MM.1S (cell line): ENCODE measurements around the gene LRP10.

Experiments
- DNase-seq: peaks from one replicate; pipeline ENCODE4 v3.0.0-alpha.2; 2015
- H2AFZ ChIP-seq: fragments of 300-600 bp; sonication (generic); 2 replicates; pipeline ENCODE4 v1.6.0; 2016; ENCODE audit warnings: antibody characterized with exemption, low read length
- H3F3A ChIP-seq: fragments of 300-600 bp; sonication (generic); 2 replicates; pipeline ENCODE4 v1.6.1; 2016; ENCODE audit warnings: mild to moderate bottlenecking, antibody characterized with exemption, low read length, moderate library complexity, mixed read lengths; ENCODE audit not compliant: insufficient read depth
- H3K27ac ChIP-seq: fragments of 300-600 bp; sonication (generic); 2 replicates; pipeline ENCODE4 v1.5.1; 2016; ENCODE audit warnings: mild to moderate bottlenecking, low read length
- H3K27me3 ChIP-seq: fragments of 300-600 bp; sonication (generic); replicated peaks from 2 replicates; pipeline ENCODE4 v1.6.0; 2016; ENCODE audit warnings: low read length; ENCODE audit not compliant: insufficient read depth
- H3K36me3 ChIP-seq: fragments of 300-600 bp; sonication (generic); replicated peaks from 2 replicates; pipeline ENCODE4 v1.6.1; 2016; ENCODE audit warnings: mild to moderate bottlenecking, low read length, mixed read lengths; ENCODE audit not compliant: insufficient read depth
- H3K4me1 ChIP-seq: fragments of 300-600 bp; sonication (generic); 2 replicates; pipeline ENCODE4 v1.6.1; 2016; ENCODE audit warnings: low read length, mixed read lengths
- H3K4me2 ChIP-seq: fragments of 300-600 bp; sonication (generic); 2 replicates; pipeline ENCODE4 v1.6.0; 2016; ENCODE audit warnings: low read depth, low read length
- H3K4me3 ChIP-seq: fragments of 300-600 bp; sonication (generic); 2 replicates; pipeline ENCODE4 v1.5.1; 2016; ENCODE audit warnings: low read length, mixed read lengths
- H3K79me2 ChIP-seq: fragments of 300-600 bp; sonication (generic); 2 replicates; pipeline ENCODE4 v1.6.1; 2016; ENCODE audit warnings: mixed run types, low read length, mixed read lengths
- H3K9ac ChIP-seq: fragments of 300-600 bp; sonication (generic); 2 replicates; pipeline ENCODE4 v1.6.1; 2016; ENCODE audit warnings: low read length, mixed read lengths
- H3K9me2 ChIP-seq: fragments of 300-600 bp; sonication (generic); replicated peaks from 2 replicates; pipeline ENCODE4 v1.6.1; 2016; ENCODE audit warnings: mild to moderate bottlenecking, low read length, mixed read lengths; ENCODE audit not compliant: insufficient read depth
- H3K9me3 ChIP-seq: fragments of 300-600 bp; sonication (generic); replicated peaks from 2 replicates; pipeline ENCODE4 v1.6.1; 2016; ENCODE audit warnings: mild to moderate bottlenecking, low read length, mixed read lengths; ENCODE audit not compliant: insufficient read depth
- H4K20me1 ChIP-seq: fragments of 300-600 bp; sonication (generic); 2 replicates; pipeline ENCODE4 v1.6.1; 2016; ENCODE audit warnings: mild to moderate bottlenecking, low read length, moderate library complexity, mixed read lengths; ENCODE audit not compliant: insufficient read depth
- CTCF ChIP-seq: fragments of 300-600 bp; sonication (generic); IDR thresholded peaks from 2 replicates; pipeline ENCODE4 v1.5.1; 2016; ENCODE audit warnings: antibody characterized with exemption, low read length, mixed read lengths
- EZH2 ChIP-seq: fragments of 300-600 bp; sonication (generic); optimal IDR thresholded peaks from 2 replicates; pipeline ENCODE3; 2017; ENCODE audit warnings: low read depth, mild to moderate bottlenecking, antibody characterized with exemption, low read length, mixed read lengths
- EZH2phosphoT487 ChIP-seq: fragments of 300-600 bp; sonication (generic); IDR thresholded peaks from 2 replicates; pipeline ENCODE4 v1.6.1; 2018; ENCODE audit warnings: antibody characterized with exemption, low read length

The LRP10 gene

GRCh38 chr14:22895402-22895801 is 23.9 kb downstream of the LRP10 start:
- H3K79me2 ChIP-seq: no peaks in the 10 kb centered on the region
- no peak for TF ChIP-seq EZH2phosphoT487
- no peak for TF ChIP-seq CTCF
- TF ChIP-seq EZH2: no peak

GRCh38 chr14:22896356-22896755 is 24.8 kb downstream of the LRP10 start:
- Histone ChIP-seq H3K79me2 (no peaks in the 10 kb centered on the region), H4K20me1 (no peaks in the 10 kb centered on the region), H3K4me2 (no peak overlapping the region), H2AFZ (no peak overlapping the region), H3K27ac (no peak overlapping the region), H3K36me3 (no peaks in the 10 kb centered on the region), H3K9ac (no peak overlapping the region), H3F3A (no peaks in the 10 kb centered on the region), H3K4me1 (no peaks in the 10 kb centered on the region), H3K27me3 (no peaks in the 10 kb centered on the region), H3K9me2 (no peaks in the 10 kb centered on the region), H3K9me3 (no peaks in the 10 kb centered on the region), H3K4me3 (no peak overlapping the region)
- no peak for TF ChIP-seq CTCF
- no peak for TF ChIP-seq EZH2
- TF ChIP-seq EZH2phosphoT487: no peak
- no peak for DNase-seq

More at GRCh38 chr14:22895402-22895801, 23.9 kb downstream of the LRP10 start:
- H2AFZ ChIP-seq: no peak overlapping the region
- H3K4me2 ChIP-seq: no peak overlapping the region
- H3K4me3 ChIP-seq: no peak overlapping the region
- H3F3A ChIP-seq: no peaks in the 10 kb centered on the region
- H4K20me1 ChIP-seq: no peaks in the 10 kb centered on the region
- H3K36me3 ChIP-seq: no peaks in the 10 kb centered on the region
- no peaks in the 10 kb centered on the region for H3K9me3 ChIP-seq
- H3K27ac ChIP-seq: no peak overlapping the region
- no peaks in the 10 kb centered on the region for H3K27me3 ChIP-seq
- H3K9ac ChIP-seq: no peak overlapping the region
- no peaks in the 10 kb centered on the region for H3K9me2 ChIP-seq
- no peak for DNase-seq
- H3K4me1 ChIP-seq: no peaks in the 10 kb centered on the region

GRCh38 chr14:22896760-22897159 is 25.2 kb downstream of the LRP10 start:
- H3F3A ChIP-seq: no peaks in the 10 kb centered on the region

More at GRCh38 chr14:22896760-22897159, 25.2 kb downstream of the LRP10 start:
- Histone ChIP-seq H3K9me2 (no peaks in the 10 kb centered on the region), H3K4me1 (no peaks in the 10 kb centered on the region), H3K27me3 (no peaks in the 10 kb centered on the region), H3K79me2 (no peaks in the 10 kb centered on the region), H3K36me3 (no peaks in the 10 kb centered on the region), H3K9me3 (no peaks in the 10 kb centered on the region), H3K4me2 (no peak overlapping the region), H3K4me3 (no peak overlapping the region), H3K9ac (no peak overlapping the region), H3K27ac (no peak overlapping the region), H4K20me1 (no peaks in the 10 kb centered on the region), H2AFZ (no peak overlapping the region)
- DNase-seq: no peak
- TF ChIP-seq EZH2phosphoT487 (no peak), EZH2 (no peak), CTCF (no peak)
